Activated naive CD4-positive, alpha-beta T cell treated with anti-CD3 and anti-CD28 coated beads, Interleukin-2, amount 50 U/mL, for 24 hours (primary cell): ENCODE results near the gene FGF19.

Experiments
- H3K27ac Mint-ChIP-seq: one replicate; pipeline ENCODE4 v1.8.0; 2021; ENCODE audit warnings: mild to moderate bottlenecking, mixed read lengths
- H3K27me3 Mint-ChIP-seq: one replicate; pipeline ENCODE4 v1.8.0; 2021; ENCODE audit warnings: mixed read lengths
- H3K36me3 Mint-ChIP-seq: one replicate; pipeline ENCODE4 v1.8.0; 2021; ENCODE audit warnings: mixed read lengths
- H3K4me1 Mint-ChIP-seq: one replicate; pipeline ENCODE4 v1.8.0; 2021; ENCODE audit warnings: mixed read lengths
- H3K4me3 Mint-ChIP-seq: one replicate; pipeline ENCODE4 v1.8.0; 2021; ENCODE audit warnings: mild to moderate bottlenecking, mixed read lengths
- H3K9me3 Mint-ChIP-seq: one replicate; pipeline ENCODE4 v1.8.0; 2021; ENCODE audit warnings: mixed read lengths

Gene FGF19

DNA sequence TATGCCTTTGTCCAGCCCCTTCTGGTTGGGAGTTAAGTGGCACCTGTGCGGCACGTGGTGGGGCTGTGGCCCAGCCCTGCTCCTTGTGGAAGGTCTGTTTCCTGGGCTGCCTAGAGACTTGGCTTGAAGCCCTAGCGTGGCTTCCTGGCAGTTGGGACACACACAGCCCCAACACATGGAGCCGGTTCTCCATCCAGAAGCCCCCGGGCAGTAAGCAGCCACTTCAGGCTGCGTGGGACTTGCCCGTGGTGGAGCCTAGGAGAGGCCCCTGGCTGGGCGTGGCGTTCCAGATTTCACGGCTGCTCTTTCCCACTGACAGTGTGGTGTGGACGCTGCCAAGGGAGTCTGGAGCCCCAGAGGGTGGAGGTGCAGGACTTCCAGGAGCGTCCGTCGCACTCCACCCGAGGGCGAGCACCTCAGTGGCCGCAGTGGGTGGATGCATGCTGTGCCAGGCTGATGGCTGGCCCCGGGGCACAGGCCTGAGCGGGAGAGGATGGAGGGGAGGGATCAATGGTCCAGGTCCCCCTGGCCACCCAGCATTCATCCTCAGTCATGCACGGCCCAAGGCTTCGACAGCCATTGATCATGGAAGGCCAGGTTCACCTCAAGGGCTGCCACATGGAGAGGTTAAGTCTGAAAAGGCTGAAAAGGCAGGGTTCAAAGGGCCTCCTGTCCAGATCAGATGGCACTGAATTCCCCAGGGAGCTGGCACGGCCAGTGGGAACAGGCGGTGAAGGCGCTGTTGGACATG lies 53.6 kb downstream of the FGF19 start:
- no peak overlapping the region for H3K27ac Mint-ChIP-seq
- H3K9me3 Mint-ChIP-seq = no peaks in the 10 kb centered on the region
- no peaks in the 10 kb centered on the region for H3K4me1 Mint-ChIP-seq
- H3K36me3 Mint-ChIP-seq = peaks cover 2% of the 10 kb centered on the region
- no peak overlapping the region for H3K4me3 Mint-ChIP-seq
- no peaks in the 10 kb centered on the region for H3K27me3 Mint-ChIP-seq

DNA sequence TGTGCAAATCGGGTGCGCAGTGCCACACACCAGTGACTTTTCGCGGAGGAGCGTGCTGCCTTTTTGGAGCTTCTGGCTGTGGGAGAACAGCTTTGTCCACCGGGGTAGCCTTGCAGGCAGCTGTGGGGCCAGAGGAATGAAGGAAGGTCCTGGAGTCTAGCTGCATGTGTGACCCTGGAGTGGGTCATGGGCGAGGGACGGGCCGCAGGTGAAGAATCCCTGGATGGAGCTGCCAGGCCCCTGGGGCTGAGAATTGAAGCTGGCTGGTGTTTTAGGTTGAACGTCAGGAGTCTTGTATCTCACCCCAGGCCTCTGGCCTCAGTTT lies 54.3 kb downstream of the FGF19 start:
- Mint-ChIP-seq H3K9me3 (no peaks in the 10 kb centered on the region), H3K36me3 (peaks cover 2% of the 10 kb centered on the region), H3K4me1 (no peaks in the 10 kb centered on the region), H3K27me3 (no peaks in the 10 kb centered on the region), H3K27ac (no peak overlapping the region), H3K4me3 (no peak overlapping the region)

DNA sequence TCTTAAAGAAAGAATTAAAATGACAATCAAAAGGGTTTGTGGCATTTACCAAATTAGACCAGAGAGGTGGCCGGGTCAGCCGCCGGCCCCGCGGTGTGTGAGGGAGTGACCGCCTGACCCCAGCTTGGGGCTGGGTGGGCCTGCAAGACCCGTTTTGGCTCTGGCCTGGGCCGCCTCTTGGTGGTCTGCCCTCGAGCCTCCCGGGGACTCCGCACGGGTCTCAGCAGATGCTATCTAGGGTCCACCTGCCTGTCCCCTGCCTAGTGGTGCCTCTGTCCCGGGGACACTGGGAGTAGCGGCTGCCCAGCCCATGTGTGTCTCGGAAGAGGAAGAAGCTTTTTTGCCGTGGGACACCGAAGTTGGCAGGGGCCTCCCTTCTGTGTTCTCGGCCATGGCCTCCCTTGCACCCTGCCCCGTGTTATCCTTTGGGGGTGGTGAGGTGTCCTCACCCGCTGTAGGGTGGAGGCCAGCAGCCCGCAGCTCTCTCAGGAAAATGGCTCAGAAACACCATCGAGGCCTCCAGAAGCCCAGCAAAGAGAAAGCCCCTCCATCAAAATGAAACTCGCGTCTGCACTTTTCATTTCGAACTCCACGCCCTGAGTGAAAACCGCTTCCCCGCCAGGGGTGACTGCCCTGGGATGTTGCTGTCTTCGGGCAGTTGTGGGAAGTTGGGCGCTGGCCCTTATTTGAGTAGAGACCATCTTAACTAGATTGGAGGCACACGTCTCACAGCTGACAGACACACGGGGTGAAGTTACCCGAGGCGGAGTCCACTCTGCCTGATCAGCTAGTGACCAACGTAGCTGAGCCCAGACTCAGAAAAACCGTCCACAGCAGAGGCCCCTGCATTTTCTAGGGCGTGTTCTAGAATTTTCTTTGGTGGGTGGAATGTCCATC lies 54.9 kb downstream of the FGF19 start:
- H3K27ac Mint-ChIP-seq = no peak overlapping the region
- no peaks in the 10 kb centered on the region for H3K9me3 Mint-ChIP-seq
- no peak overlapping the region for H3K4me3 Mint-ChIP-seq
- no peaks in the 10 kb centered on the region for H3K27me3 Mint-ChIP-seq
- peaks cover 2% of the 10 kb centered on the region for H3K36me3 Mint-ChIP-seq
- H3K4me1 Mint-ChIP-seq = no peaks in the 10 kb centered on the region
